ENCODE data around the gene UBAC2. TPM values are rescaled to one million over a fixed set of nuclear protein-coding genes. Genes with fewer than 3 reads are reported as not detected.

UBAC2 gene
- total RNA-seq, 1 donor from 2014 or later, result 87.7 TPM

DNA sequence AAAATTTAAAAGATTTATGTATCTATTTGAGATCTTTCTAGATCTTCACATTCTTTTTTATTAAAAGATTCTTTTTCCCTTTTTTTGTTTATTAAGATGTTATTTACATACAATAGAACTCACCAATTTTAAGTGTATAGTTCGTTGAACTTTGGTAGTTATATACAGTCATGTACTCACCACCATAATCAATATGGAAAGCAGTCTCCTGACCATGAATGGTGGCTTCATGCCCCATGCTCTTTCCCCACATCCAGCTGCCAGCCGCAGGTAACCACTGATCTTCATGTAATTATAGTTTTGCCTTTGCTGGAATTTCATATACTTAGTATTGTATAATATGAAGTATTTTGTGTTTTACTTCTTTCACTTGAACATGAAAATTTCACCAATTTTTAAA lies 127.1 kb downstream of the UBAC2 start:
- Histone ChIP-seq H3F3A (ENCODE audit: low read depth) (no peaks in the 10 kb centered on the region), H3K4me1 (no peaks in the 10 kb centered on the region), H3K27me3 (no peaks in the 10 kb centered on the region), H3K79me2 (ENCODE audit: low read depth) (no peaks in the 10 kb centered on the region), H3K9ac (no peak overlapping the region), H4K20me1 (ENCODE audit: low read depth) (no peaks in the 10 kb centered on the region), H3K9me3 (ENCODE audit: low read depth) (no peaks in the 10 kb centered on the region), H3K27ac (no peak overlapping the region), H2AFZ (replicated peaks) (no peak overlapping the region), H3K4me2 (no peak overlapping the region), H3K36me3 (no peaks in the 10 kb centered on the region), H3K4me3 (no peak overlapping the region)
- no peaks in the 10 kb centered on the region for H3K9me3 Mint-ChIP-seq
- no peak overlapping the region for H3K4me3 Mint-ChIP-seq
- H3K36me3 Mint-ChIP-seq, result peaks cover 12% of the 10 kb centered on the region
- DNase-seq (ENCODE audit: low spot score), result no peak
- peaks cover 3% of the 10 kb centered on the region for H3K4me1 Mint-ChIP-seq
- TF ChIP-seq, protein P1, sequence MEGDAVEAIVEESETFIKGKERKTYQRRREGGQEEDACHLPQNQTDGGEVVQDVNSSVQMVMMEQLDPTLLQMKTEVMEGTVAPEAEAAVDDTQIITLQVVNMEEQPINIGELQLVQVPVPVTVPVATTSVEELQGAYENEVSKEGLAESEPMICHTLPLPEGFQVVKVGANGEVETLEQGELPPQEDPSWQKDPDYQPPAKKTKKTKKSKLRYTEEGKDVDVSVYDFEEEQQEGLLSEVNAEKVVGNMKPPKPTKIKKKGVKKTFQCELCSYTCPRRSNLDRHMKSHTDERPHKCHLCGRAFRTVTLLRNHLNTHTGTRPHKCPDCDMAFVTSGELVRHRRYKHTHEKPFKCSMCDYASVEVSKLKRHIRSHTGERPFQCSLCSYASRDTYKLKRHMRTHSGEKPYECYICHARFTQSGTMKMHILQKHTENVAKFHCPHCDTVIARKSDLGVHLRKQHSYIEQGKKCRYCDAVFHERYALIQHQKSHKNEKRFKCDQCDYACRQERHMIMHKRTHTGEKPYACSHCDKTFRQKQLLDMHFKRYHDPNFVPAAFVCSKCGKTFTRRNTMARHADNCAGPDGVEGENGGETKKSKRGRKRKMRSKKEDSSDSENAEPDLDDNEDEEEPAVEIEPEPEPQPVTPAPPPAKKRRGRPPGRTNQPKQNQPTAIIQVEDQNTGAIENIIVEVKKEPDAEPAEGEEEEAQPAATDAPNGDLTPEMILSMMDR (IDR thresholded peaks at IDR 0.05), result no peak
- no peak for TF ChIP-seq EZH2 (IDR thresholded peaks at IDR 0.05)
- no peak for TF ChIP-seq EZH2phosphoT487 (IDR thresholded peaks at IDR 0.05)
- peaks cover 3% of the 10 kb centered on the region for H3K27me3 Mint-ChIP-seq (ENCODE audit: insufficient read depth, low read depth)
- no peak overlapping the region for H3K27ac Mint-ChIP-seq

DNA sequence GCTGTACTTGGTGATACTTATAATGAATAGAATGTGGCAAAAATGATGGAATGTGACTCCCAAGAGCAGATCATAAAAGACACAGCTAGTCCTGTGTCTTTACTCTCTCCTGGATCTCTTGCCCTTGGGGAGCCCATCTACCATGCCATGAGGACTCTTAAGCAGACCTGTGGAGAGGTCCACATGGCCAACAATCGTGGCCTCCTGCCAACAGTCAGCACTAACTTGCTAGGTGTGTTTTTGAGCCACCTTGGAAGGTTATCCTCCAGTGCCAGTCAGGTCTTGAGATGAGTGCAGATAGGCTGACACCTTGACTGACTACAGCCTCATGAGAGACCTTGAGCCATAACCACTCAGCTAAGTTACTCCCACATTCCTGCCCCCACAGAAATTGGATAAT lies 128.8 kb downstream of the UBAC2 start:
- Histone ChIP-seq H2AFZ (replicated peaks) (no peak overlapping the region), H3K4me3 (no peak overlapping the region), H3K27me3 (no peaks in the 10 kb centered on the region), H3K27ac (no peak overlapping the region), H3F3A (ENCODE audit: low read depth) (no peaks in the 10 kb centered on the region), H3K79me2 (ENCODE audit: low read depth) (no peaks in the 10 kb centered on the region), H3K9me3 (ENCODE audit: low read depth) (no peaks in the 10 kb centered on the region), H3K4me2 (no peak overlapping the region), H4K20me1 (ENCODE audit: low read depth) (no peaks in the 10 kb centered on the region), H3K36me3 (no peaks in the 10 kb centered on the region), H3K4me1 (no peaks in the 10 kb centered on the region), H3K9ac (no peak overlapping the region)
- TF ChIP-seq, protein P1 (IDR thresholded peaks at IDR 0.05), result no peak
- no peak for TF ChIP-seq EZH2phosphoT487 (IDR thresholded peaks at IDR 0.05)
- Mint-ChIP-seq H3K9me3 (no peaks in the 10 kb centered on the region), H3K27ac (no peak overlapping the region), H3K4me1 (peaks cover 3% of the 10 kb centered on the region), H3K36me3 (peaks cover 10% of the 10 kb centered on the region), H3K27me3 (ENCODE audit: insufficient read depth, low read depth) (peaks cover 4% of the 10 kb centered on the region), H3K4me3 (no peak overlapping the region)
- DNase-seq (ENCODE audit: low spot score), result no peak

DNA sequence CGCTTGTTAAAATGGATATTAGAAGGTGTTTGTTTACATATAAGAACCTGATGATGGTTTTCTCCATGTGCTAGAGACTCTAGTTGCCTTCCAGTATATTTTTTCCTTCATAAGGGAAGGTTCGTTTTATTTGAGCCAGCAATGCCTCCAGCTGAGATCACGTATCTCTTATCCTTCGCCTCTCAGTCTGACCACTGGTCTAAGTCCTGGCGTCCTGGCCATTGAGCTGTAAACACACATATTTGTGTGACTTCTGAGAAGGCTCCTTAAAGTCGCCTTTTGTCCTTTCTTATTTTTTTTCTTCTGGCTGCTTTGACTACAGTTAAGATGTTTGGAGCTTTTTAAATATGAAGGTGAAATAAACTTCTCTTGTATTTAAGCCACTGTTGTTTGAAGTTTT lies 130.3 kb downstream of the UBAC2 start:
- Histone ChIP-seq H3K36me3 (no peaks in the 10 kb centered on the region), H3K79me2 (ENCODE audit: low read depth) (no peaks in the 10 kb centered on the region), H3K4me3 (no peak overlapping the region), H3K4me2 (no peak overlapping the region), H3K9ac (no peak overlapping the region), H4K20me1 (ENCODE audit: low read depth) (no peaks in the 10 kb centered on the region), H3K27ac (no peak overlapping the region), H3F3A (ENCODE audit: low read depth) (no peaks in the 10 kb centered on the region), H2AFZ (replicated peaks) (no peak overlapping the region), H3K4me1 (no peaks in the 10 kb centered on the region), H3K9me3 (ENCODE audit: low read depth) (no peaks in the 10 kb centered on the region), H3K27me3 (no peaks in the 10 kb centered on the region)
- Mint-ChIP-seq H3K4me1 (peaks cover 3% of the 10 kb centered on the region), H3K36me3 (peaks cover 9% of the 10 kb centered on the region), H3K27ac (no peak overlapping the region), H3K4me3 (no peak overlapping the region), H3K27me3 (ENCODE audit: insufficient read depth, low read depth) (peaks cover 4% of the 10 kb centered on the region), H3K9me3 (no peaks in the 10 kb centered on the region)
- DNase-seq (ENCODE audit: low spot score), result no peak
- no peak for TF ChIP-seq EZH2phosphoT487 (IDR thresholded peaks at IDR 0.05)
- TF ChIP-seq, protein P1 (IDR thresholded peaks at IDR 0.05), result no peak
- TF ChIP-seq EZH2 (IDR thresholded peaks at IDR 0.05), result no peak

All from neural progenitor cell (in vitro differentiated cells).